ENCODE data around the gene OSBPL3.

Gene OSBPL3

GRCh38 chr7:24972166-24972477 lies 7.9 kb downstream of the OSBPL3 start:
- H3K36me3 ChIP-seq (ENCODE audit: control insufficient read depth, insufficient read depth, low read length), result no peaks in the 10 kb centered on the region; the same call in 1 of the 2 replicates
- H3K27me3 ChIP-seq (replicated peaks; ENCODE audit: control insufficient read depth, insufficient read depth, low read length), result no peaks in the 10 kb centered on the region
- DNase-seq (ENCODE audit: extremely low read depth, insufficient read length), result no peak
- no peak overlapping the region for H3K4me3 ChIP-seq (replicated peaks; ENCODE audit: low read depth, low read length)
- TF ChIP-seq CTCF (IDR thresholded peaks at IDR 0.05; ENCODE audit: insufficient read depth, low read length, poor library complexity, severe bottlenecking), result no peak

DNA sequence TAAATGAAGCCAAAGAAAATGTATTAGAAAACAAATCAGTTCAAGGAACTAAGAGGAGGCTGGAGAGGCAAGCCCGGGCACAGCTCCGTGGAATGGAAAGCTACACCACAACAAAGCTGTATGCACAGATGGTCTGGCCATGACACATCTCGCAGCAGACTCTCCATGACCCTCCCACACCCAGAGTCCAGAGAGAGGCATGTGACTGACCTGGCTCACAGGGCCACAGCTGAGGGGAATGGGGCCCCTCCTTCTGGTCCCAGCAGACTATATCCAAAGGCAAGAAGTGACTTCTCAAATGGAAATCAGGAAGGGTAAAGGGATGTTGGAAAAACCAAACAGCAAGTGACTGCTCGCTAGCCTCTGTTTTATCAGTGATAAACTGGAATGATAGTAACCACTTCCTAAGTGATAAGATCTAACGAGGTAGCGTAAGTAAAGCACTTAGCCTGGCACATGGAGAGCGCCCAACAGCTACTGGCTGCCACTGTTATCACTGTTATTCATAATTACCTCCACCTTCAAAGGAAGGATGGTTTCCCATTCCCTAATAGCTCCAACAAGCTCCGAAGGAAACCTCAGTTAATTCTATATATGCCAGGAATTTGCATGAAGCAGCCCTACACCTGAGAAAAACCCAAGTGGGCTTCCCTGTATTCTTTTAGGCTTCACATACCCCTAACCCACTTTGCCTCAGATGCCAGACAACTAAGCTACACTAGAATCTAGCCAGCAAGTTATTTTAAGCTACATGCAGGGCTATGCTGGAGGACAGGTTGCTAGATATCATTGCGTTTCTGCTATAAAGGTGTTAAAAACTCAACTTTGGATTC lies 8.4 kb downstream of the OSBPL3 start:
- Histone ChIP-seq H3K27me3 (replicated peaks; ENCODE audit: control insufficient read depth, insufficient read depth, low read length) (no peaks in the 10 kb centered on the region), H3K4me3 (replicated peaks; ENCODE audit: low read depth, low read length) (no peak overlapping the region), H3K36me3 (ENCODE audit: control insufficient read depth, insufficient read depth, low read length) (no peaks in the 10 kb centered on the region; the same call in 1 of the 2 replicates)
- no peak for TF ChIP-seq CTCF (IDR thresholded peaks at IDR 0.05; ENCODE audit: insufficient read depth, low read length, poor library complexity, severe bottlenecking)
- DNase-seq (ENCODE audit: extremely low read depth, insufficient read length), result no peak

GRCh38 chr7:24970676-24971075 lies 9.3 kb downstream of the OSBPL3 start:
- Histone ChIP-seq H3K27me3 (replicated peaks; ENCODE audit: control insufficient read depth, insufficient read depth, low read length) (no peaks in the 10 kb centered on the region), H3K36me3 (ENCODE audit: control insufficient read depth, insufficient read depth, low read length) (no peaks in the 10 kb centered on the region; the same call in 1 of the 2 replicates), H3K4me3 (replicated peaks; ENCODE audit: low read depth, low read length) (no peak overlapping the region)
- TF ChIP-seq CTCF (IDR thresholded peaks at IDR 0.05; ENCODE audit: insufficient read depth, low read length, poor library complexity, severe bottlenecking), result no peak
- DNase-seq (ENCODE audit: extremely low read depth, insufficient read length), result no peak

DNA sequence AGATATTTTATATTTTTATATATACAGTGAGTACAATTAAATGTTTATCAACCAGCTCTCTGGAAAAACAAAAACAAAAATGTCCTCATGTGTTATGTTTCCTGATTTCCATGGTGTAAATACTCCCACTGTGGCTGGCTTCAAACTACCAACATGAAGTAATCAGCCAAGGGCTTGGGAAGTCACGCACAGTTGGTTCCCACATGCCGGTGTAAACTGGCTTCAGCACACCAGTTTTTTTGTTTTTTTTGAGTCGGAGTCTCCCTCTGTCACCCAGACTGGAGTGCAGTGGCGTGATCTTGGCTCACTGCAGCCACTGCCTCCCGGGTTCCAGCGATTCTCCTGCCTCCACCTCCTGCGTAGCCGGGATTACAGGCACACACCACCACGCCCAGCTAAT lies 11.8 kb downstream of the OSBPL3 start:
- DNase-seq (ENCODE audit: extremely low read depth, insufficient read length), result no peak
- Histone ChIP-seq H3K27me3 (replicated peaks; ENCODE audit: control insufficient read depth, insufficient read depth, low read length) (no peaks in the 10 kb centered on the region), H3K36me3 (ENCODE audit: control insufficient read depth, insufficient read depth, low read length) (no peaks in the 10 kb centered on the region), H3K4me3 (replicated peaks; ENCODE audit: low read depth, low read length) (no peak overlapping the region)
- no peak for TF ChIP-seq CTCF (IDR thresholded peaks at IDR 0.05; ENCODE audit: insufficient read depth, low read length, poor library complexity, severe bottlenecking)

DNA sequence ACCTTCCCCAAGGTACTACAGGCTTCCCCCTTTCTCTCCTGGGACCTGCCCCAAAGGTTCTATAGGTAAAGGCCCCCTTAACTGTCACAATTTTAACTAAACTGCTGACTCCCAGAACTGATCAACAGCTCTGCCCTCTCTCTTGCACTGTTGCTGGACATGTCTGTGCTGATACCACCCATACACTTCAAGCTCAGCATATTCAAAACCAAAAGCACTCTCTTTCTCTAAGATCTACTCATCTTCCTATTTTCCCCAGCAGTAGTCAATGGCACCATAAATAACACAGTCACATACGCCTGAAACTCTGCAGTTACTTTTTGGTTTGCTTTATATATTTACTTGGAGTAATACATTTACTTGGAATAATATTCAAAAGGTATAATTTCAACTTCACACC lies 12.3 kb downstream of the OSBPL3 start:
- no peak for DNase-seq (ENCODE audit: extremely low read depth, insufficient read length)
- no peak for TF ChIP-seq CTCF (IDR thresholded peaks at IDR 0.05; ENCODE audit: insufficient read depth, low read length, poor library complexity, severe bottlenecking)
- Histone ChIP-seq H3K36me3 (ENCODE audit: control insufficient read depth, insufficient read depth, low read length) (no peaks in the 10 kb centered on the region), H3K27me3 (replicated peaks; ENCODE audit: control insufficient read depth, insufficient read depth, low read length) (no peaks in the 10 kb centered on the region), H3K4me3 (replicated peaks; ENCODE audit: low read depth, low read length) (no peak overlapping the region)

All from GM06990 (cell line).